GM18907 (cell line): ENCODE results near the gene FRMD8.

ENCODE experiments used
- ATAC-seq: cut with Tn5 transposase; IDR thresholded peaks from one replicate; pipeline ENCODE4 v1.9.1; 2021; ENCODE audit warnings: mild to moderate bottlenecking, moderate library complexity; ENCODE audit not compliant: unreplicated experiment

FRMD8 gene

DNA sequence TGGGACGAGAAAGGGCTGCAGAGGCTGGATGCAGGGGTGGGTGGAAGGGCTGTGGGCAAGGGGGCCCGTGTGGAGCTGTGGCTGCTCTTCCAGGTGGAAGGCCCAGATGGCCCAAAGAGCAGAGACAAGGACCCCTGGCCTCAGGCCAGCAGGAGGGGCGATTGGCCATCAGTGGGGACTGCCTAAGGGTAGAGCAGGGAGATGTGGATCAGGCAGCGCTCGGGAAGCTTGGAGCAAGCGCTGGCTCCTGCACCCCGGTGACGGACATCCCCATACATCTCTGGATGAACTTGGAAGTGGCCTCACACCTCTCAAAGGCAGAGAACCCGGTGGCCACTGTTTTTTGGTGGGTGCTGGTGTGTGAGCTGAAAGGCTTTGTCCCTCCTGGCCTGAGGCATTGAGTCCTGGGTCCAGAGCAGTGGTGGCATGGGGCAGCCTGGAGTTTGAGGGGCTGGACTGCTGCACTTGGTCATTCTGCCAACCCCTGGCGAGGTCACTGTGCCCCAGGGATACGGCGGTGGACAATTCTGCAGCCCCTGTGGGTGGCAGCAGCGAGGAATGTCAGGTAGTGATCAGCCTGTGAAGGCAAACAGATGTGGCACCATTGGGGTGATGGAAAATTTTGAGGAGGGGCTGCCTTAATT, 5.9 kb downstream of the FRMD8 start:
- ATAC-seq: no peak

GRCh38 chr11:65392899-65393298, 6.5 kb downstream of the FRMD8 start:
- no peak for ATAC-seq

DNA sequence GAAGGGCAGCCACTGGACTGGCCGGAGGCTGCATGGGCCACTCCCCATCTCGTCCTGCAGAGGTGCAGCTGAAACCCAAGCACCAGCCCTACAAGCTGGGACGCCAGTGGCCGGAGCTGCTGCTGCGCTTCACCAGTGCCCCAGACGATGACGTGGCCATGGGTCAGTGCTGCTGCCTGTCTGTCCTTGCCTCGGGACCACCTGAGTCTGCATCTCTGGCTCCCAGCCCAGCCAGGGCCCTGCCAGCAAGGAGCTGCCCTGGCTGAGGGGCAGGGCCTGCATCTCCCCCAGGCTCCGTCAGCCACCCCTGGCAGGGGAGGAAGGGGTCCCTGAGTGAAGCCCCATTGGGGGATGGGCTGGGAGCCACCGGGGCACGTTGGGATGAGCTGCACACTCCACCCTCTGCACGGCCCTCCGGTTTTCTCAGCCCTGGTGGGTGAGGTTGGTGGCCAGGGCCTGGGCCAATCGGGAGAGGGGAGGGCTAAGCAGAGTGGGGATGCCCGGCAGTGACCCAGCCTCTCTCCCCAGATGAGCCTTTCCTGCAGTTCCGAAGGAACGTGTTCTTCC, 7.2 kb downstream of the FRMD8 start:
- ATAC-seq: no peak

DNA sequence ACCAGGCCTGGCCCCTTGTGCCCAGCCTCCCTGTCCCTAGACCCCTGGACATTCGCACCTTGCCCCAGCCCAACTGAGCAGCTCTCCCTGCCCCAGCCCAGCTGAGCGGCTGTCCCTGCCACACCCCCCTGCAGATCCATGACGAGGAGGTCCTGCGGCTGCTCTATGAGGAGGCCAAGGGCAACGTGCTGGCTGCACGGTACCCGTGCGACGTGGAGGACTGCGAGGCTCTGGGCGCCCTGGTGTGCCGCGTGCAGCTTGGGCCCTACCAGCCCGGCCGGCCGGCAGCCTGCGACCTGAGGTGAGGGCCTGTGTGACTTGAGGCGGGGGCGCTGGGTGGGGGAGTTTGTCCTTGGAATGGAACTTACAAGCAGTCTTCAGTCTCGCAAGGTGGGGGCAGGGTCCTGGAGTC, 7.7 kb downstream of the FRMD8 start:
- ATAC-seq: no peak

- ATAC-seq: no peak
Observed at GRCh38 chr11:65395961-65396530, 9.6 kb downstream of the FRMD8 start.

GRCh38 chr11:65396769-65397745, 10.6 kb downstream of the FRMD8 start:
- ATAC-seq: no peak

- no peak for ATAC-seq
Observed at GRCh38 chr11:65398362-65398910, 12.0 kb downstream of the FRMD8 start.

DNA sequence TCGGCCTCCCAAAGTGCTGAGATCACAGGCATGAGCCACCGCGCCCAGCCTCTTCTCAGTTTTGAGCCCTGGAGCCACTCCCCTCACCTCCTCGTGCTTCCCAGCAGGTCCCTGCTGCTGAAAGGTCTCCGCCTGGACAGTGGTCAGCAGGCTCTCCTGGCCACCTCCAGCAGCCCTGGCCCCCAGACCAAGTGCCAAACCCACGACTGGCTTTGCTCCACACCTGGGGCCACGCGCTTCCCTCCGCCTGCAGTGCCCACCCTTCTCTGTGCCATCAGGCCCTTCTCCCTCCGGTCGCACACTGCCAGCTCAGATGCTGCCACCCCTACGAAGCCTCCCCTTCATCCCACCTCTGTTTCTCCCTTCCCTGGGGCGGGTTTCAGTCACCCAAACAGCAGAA, 12.8 kb downstream of the FRMD8 start:
- no peak for ATAC-seq

GRCh38 chr11:65399845-65400244, 13.4 kb downstream of the FRMD8 start:
- ATAC-seq: no peak

DNA sequence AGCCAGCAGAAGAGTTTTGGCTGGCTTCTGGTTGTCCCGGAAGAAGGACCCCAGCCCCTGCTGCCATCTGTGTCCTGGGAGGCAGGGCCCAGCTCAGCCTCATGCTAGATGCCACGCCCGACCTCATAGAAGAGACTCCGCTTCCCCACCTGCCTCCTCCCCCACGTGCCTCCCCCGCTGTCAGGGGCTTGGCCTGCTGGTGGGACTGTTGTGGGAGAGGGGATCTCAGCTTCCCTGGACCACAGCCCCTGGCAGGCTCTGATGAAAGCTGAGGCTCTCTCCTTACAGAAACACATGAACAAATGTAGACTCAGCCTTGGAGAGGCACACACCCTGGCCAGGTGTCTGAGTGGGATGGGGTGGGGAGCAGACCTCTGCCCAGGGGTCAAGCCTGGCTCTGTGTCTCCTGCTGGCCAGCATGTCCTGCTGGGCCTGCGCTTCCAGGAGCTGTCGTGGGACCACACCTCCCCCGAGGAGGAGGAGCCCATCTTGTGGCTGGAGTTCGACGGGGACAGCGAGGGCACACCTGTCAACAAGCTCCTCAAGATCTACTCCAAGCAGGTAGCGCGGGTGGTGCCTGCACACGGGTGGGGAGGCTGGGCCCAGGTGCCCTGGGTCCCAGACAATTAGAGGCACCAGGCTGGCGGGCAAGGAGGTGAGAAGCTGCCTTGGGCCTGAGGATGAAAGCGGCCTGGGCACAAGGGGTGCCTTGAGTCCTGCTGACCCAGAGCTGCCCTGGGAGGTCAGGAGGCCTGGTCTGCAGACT, 14.1 kb downstream of the FRMD8 start:
- no peak for ATAC-seq

GRCh38 chr11:65401073-65401802, 14.8 kb downstream of the FRMD8 start:
- no peak for ATAC-seq

DNA sequence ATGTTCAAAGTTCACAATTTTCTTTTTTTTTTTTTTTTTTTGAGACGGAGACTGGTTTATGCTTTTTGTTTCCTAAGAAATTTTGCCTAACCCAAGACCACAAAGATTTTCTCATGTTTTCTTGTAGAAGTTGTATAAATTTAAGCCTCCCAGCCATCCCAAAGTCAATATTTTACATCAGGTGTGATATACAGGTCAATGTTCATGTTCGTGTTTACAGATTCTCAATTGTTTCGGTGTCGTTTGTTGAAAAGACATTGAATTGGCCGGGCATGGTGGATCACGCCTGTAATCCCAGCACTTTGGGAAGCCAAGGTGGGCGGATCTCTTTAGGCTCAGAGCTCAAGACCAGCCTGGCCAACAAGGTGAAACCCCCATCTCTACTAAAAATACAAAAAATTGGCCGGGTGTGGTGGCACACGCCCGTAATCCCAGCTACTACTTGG, 15.4 kb downstream of the FRMD8 start:
- no peak for ATAC-seq

DNA sequence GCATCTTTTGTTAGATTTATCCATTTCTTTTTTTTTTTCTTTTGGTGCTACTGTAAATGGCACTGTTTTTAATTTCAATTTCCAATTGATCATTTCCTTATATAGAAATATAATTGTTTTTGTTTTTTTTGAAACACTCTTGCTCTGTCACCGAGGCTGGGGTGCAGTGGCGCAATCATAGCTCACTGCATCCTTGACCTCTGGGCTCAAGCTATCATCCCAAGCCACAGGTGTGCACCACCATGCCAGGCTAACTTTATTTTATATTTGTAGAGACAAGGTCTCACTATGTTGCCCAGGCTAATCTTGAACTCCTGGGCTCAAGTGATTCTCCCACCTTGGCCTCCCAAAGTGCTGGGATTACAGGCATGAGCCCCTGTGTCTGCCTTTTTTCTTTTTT, 16.4 kb downstream of the FRMD8 start:
- no peak for ATAC-seq

- ATAC-seq: no peak
Observed at GRCh38 chr11:65403607-65404121, 17.2 kb downstream of the FRMD8 start.

GRCh38 chr11:65404210-65404609, 17.8 kb downstream of the FRMD8 start:
- ATAC-seq: no peak

DNA sequence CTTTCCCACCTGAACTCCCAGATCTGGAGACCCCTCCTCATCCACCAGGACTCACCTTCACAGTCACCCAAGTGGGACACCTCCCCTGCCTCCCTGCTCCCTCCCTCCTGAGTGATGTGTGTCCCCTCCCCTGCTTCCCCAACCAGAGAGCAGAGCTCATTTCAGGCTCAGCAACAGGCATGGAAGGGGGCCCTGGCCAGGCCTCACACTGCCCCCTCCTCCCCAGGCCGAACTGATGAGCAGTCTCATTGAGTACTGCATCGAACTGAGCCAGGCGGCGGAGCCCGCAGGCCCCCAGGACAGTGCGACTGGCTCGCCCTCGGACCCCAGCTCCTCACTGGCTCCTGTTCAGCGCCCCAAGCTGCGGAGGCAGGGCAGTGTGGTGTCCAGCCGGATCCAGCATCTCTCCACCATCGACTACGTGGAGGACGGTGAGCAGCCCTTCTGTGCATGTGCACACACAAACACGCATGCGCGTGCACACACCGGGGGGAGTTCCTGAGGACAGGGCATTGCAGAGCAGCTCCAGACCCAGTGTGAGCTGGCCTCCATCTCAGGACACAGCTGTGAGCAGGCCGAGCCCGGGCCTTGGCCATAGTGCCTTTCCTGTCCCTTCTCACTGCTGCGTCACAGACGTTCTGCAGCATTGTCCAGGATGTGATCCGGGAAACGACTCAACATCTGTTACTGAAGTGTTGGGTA, 18.4 kb downstream of the FRMD8 start:
- no peak for ATAC-seq

DNA sequence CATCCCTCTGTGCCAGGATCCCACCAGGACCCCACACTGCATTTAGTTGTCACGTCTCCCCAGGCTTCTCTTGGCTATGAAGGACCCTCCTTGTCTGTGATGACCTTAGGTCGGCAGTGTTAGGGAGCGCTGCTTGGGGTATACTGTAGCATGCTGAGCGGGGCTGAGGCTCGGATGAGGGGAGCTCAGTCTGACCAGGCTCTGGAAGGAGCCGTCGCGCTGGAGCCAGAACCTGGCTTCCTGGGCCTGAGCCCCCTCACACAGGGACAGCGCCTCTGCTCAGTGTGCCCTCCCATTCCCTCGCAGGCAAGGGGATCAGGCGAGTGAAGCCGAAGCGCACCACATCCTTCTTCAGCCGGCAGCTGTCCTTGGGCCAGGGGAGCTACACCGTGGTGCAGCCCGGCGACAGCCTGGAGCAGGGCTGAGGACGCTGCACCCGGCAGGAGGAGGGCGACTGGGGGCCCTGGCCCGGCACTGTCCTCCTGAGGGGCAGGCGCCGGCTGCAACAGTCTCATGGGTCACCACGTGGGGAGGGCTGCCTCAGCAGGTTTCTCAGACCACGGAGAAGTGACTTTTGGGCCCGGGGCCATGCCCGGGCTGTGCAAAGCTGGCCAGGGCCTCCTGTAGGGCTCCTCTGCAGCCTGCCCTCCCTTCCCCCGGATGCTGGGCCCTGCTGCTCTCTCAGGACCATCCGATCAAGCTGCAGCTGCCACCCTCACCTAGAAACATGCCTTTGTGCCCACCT, 24.7 kb downstream of the FRMD8 start:
- no peak for ATAC-seq

DNA sequence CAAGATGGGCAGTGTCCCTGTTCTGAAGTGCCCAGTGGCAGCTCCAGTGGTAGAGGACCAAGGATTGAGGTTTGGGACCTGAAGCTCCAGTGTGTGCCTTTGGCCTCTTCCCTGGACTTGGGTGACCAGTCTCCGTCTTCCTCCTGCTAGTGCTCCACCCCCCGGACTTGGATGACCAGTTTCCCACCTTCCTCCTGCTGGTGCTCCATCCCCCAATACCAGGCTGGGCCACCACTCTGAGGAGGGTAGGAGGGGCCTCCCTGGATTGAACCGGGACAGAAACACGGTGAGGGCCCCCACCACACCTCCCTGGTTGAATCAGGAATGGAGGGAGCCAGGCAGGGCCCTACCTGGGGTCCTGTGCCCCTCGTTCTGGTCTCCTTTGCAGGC, 25.2 kb downstream of the FRMD8 start:
- no peak for ATAC-seq
